ENCODE results near the gene KCNC1. TPM values are rescaled to one million over a fixed set of nuclear protein-coding genes. Genes with fewer than 3 reads are reported as not detected.

The KCNC1 gene
- total and polyA plus RNA-seq, 4 experiments from 2014 or later, result 0.23 TPM; not detected in 3

DNA sequence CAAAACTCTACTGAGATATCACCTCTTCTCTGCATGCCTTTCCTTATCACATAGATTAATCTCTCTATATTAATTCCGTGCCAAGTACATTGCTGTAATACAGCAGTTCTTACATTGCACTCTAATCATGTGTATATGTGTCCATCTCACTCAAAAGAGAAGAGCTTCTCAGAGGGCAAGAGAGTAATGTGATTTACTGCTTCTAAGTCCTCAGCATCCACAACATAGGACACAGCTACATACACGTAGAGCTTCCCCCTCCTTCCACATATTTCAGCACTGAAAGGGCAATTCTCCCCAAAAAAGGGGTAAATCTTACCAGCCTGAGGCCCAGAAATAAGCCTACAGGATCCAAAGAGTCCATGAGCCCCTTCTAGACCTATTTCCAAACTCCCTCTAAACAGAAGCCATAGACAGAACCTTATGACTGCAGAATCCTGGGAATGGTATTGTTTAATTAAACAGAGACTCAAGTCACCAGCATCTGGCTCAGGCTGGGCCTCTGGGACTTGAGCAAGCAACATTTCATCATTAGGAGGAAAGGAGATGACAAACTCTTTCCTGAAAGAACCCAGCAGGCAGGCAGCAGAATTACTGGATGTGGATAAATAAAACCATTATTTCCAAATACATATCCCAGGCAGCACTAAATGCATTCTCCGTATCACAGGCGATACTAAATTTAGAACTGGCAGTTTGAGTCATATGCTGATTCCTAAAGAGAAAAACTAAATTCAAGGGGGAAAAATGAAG lies 87.2 kb downstream of the KCNC1 start:
- ChIA-PET POLR2A (ENCODE audit: partially characterized antibody) (no interaction called here), CTCF (ENCODE audit: partially characterized antibody) (no interaction called here)
- no peak for DNase-seq
- H3K36me3 Mint-ChIP-seq, result peaks cover under 1 to 1% of the 10 kb centered on the region in 2 donors
- no peak overlapping the region for H3K27ac Mint-ChIP-seq
- Histone ChIP-seq H3K27ac (ENCODE audit: low read depth, low read length) (no peak overlapping the region), H3K4me3 (ENCODE audit: low read length in 2 of 2) (no peak overlapping the region), H3K36me3 (ENCODE audit: insufficient read depth, low read length) (no peaks in the 10 kb centered on the region), H3K27me3 (ENCODE audit: insufficient read depth, low read length) (no peaks in the 10 kb centered on the region), H3K4me1 (ENCODE audit: insufficient read depth, low read length) (no peaks in the 10 kb centered on the region), H3K9me3 (ENCODE audit: control insufficient read depth in 1 of 2, low read length in 2 of 2) (no peaks in the 10 kb centered on the region)
- H3K27me3 Mint-ChIP-seq, result no peaks in the 10 kb centered on the region
- intact Hi-C loops (cut with micrococcal nuclease), result no loop called here
- H3K9me3 Mint-ChIP-seq, result no peaks in the 10 kb centered on the region
- H3K4me1 Mint-ChIP-seq, result peaks cover 0 to 2% (median 0%) of the 10 kb centered on the region in 4 donors
- H3K4me3 Mint-ChIP-seq, result no peak overlapping the region

DNA sequence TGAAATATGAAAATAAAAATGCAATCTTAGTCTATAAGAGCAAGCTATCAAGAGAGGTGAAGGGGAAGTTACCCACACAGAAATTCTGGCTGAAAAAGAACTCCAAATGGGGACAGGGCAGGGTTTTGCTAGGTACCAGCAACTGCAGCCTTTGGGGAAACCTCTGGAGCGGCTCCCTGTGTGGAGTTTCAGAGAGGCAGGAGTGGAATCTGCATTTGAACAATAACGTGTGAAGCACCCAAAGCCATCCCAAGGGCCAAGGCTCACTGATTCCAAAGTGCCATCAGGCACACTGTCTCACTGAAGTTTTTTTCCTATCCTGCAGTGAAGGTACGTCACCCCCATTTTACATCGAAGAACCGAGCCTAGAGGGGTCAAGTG lies 87.8 kb downstream of the KCNC1 start:
- Histone ChIP-seq H3K9me3 (ENCODE audit: control insufficient read depth in 1 of 2, low read length in 2 of 2) (no peaks in the 10 kb centered on the region), H3K4me3 (ENCODE audit: low read length in 2 of 2) (no peak overlapping the region), H3K36me3 (ENCODE audit: insufficient read depth, low read length) (no peaks in the 10 kb centered on the region), H3K27ac (ENCODE audit: low read depth, low read length) (no peak overlapping the region), H3K27me3 (ENCODE audit: insufficient read depth, low read length) (no peaks in the 10 kb centered on the region), H3K4me1 (ENCODE audit: insufficient read depth, low read length) (no peaks in the 10 kb centered on the region)
- Mint-ChIP-seq H3K27ac (no peak overlapping the region), H3K27me3 (no peaks in the 10 kb centered on the region), H3K4me1 (peaks cover 0 to 2% (median 0%) of the 10 kb centered on the region in 4 donors), H3K4me3 (no peak overlapping the region), H3K36me3 (peaks cover 4 to 6% of the 10 kb centered on the region in 2 donors), H3K9me3 (no peaks in the 10 kb centered on the region)
- ChIA-PET POLR2A (ENCODE audit: partially characterized antibody) (no interaction called here), CTCF (ENCODE audit: partially characterized antibody) (no interaction called here)
- intact Hi-C loops (cut with micrococcal nuclease), result no loop called here
- no peak for DNase-seq

DNA sequence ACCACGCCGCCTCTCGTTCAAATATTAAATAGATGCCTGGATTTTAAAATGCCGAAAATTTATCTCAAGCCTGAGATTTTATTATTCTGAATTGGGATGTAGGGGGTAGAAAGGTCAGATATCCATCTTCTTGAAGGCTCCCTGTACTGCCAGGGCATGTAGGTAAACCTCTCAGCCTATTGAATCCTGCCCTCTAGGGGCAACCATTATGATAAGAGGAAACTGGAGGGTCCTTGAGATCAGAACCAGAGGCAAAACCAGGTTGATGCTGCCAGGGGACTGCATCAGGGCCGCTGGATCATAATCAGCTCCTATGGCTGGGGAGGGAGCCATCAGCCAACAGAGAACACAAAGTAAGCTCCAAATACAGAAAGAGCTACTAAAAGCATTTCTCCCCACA lies 92.4 kb downstream of the KCNC1 start:
- no peaks in the 10 kb centered on the region for H3K9me3 Mint-ChIP-seq
- H3K27ac ChIP-seq (ENCODE audit: low read depth, low read length), result no peak overlapping the region
- no peaks in the 10 kb centered on the region for H3K9me3 ChIP-seq (ENCODE audit: control insufficient read depth in 1 of 2, low read length in 2 of 2)
- H3K36me3 ChIP-seq (ENCODE audit: insufficient read depth, low read length), result no peaks in the 10 kb centered on the region
- H3K4me3 Mint-ChIP-seq, result no peak overlapping the region
- no peaks in the 10 kb centered on the region for H3K4me1 ChIP-seq (ENCODE audit: insufficient read depth, low read length)
- no peak overlapping the region for H3K27ac Mint-ChIP-seq
- no peak overlapping the region for H3K4me3 ChIP-seq (ENCODE audit: low read length in 2 of 2)
- POLR2A ChIA-PET (ENCODE audit: partially characterized antibody), result no interaction called here
- CTCF ChIA-PET (ENCODE audit: partially characterized antibody), result interaction anchor here (1.5 kb wide), 1 partner anchor 10 kb away, joined by 3 read pairs; no protein-coding TSS in a partner anchor
- H3K36me3 Mint-ChIP-seq, result peaks cover 13 to 29% of the 10 kb centered on the region in 2 donors
- H3K27me3 Mint-ChIP-seq, result no peaks in the 10 kb centered on the region
- intact Hi-C loops (cut with micrococcal nuclease), result no loop called here
- H3K27me3 ChIP-seq (ENCODE audit: insufficient read depth, low read length), result no peaks in the 10 kb centered on the region
- no peak for DNase-seq
- peaks cover 0 to 5% (median 0%) of the 10 kb centered on the region in 4 donors for H3K4me1 Mint-ChIP-seq

DNA sequence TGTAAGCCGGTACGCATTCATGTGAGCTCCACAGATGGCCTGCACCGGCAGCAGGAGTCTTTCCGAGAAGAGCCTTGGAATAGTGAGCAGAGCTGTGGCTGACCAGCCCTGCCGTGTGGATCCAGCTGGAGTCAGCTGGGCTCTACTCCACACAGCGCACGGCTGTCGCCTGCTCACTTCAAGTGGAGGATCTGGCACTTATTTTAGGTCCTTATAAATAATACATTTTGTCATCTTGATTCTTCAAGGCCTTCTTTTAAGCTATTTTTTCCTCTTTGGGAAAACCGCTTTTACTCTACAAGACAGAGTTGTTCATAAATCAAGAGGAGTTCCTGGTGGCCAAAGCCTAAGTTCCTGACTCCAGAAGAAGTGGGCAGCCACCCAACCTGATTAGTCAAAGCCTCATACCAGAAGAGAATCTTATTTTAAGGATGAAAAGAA lies 93.8 kb downstream of the KCNC1 start:
- H3K9me3 ChIP-seq (ENCODE audit: control insufficient read depth in 1 of 2, low read length in 2 of 2), result no peaks in the 10 kb centered on the region
- H3K4me1 ChIP-seq (ENCODE audit: insufficient read depth, low read length), result no peaks in the 10 kb centered on the region
- Mint-ChIP-seq H3K36me3 (peaks cover 13 to 37% of the 10 kb centered on the region in 2 donors), H3K4me1 (peaks cover 0 to 5% (median 0%) of the 10 kb centered on the region in 4 donors), H3K9me3 (no peaks in the 10 kb centered on the region), H3K27ac (no peak overlapping the region), H3K4me3 (no peak overlapping the region), H3K27me3 (no peaks in the 10 kb centered on the region)
- H3K27ac ChIP-seq (ENCODE audit: low read depth, low read length), result no peak overlapping the region
- H3K27me3 ChIP-seq (ENCODE audit: insufficient read depth, low read length), result no peaks in the 10 kb centered on the region
- no peaks in the 10 kb centered on the region for H3K36me3 ChIP-seq (ENCODE audit: insufficient read depth, low read length)
- no peak for DNase-seq
- ChIA-PET CTCF (ENCODE audit: partially characterized antibody) (interaction anchor here (0.7 kb wide), 1 partner anchor 37 kb away, joined by 3 read pairs; no protein-coding TSS in a partner anchor), POLR2A (ENCODE audit: partially characterized antibody) (no interaction called here)
- H3K4me3 ChIP-seq (ENCODE audit: low read length in 2 of 2), result no peak overlapping the region
- intact Hi-C loops (cut with micrococcal nuclease), result no loop called here

DNA sequence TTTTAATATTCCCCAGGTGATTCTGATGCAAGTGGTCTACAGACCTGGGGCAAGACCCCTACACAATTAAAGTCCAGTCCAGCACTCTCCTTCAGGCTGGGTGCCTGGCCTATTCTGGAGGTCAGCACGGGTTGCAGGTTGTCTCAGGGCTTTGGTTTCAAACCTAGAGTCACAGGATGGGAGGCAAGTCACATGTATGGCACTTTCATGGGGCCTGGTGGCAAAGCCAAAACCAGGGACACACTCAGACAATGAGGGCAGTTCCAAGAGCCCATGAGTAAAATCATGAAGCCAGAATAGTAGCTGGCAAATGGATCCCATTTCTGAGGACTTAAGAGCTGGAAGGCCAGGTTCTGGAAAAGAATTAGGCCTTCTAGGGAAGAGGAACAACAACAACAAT lies 96.6 kb downstream of the KCNC1 start:
- DNase-seq, result no peak
- no peak overlapping the region for H3K4me3 ChIP-seq (ENCODE audit: low read length in 2 of 2)
- no peak overlapping the region for H3K27ac ChIP-seq (ENCODE audit: low read depth, low read length)
- ChIA-PET CTCF (ENCODE audit: partially characterized antibody) (no interaction called here), POLR2A (ENCODE audit: partially characterized antibody) (no interaction called here)
- H3K36me3 ChIP-seq (ENCODE audit: insufficient read depth, low read length), result no peaks in the 10 kb centered on the region
- Mint-ChIP-seq H3K36me3 (peaks cover 15 to 44% of the 10 kb centered on the region in 2 donors), H3K4me3 (no peak overlapping the region), H3K27me3 (no peaks in the 10 kb centered on the region), H3K9me3 (no peaks in the 10 kb centered on the region), H3K4me1 (peaks cover 0 to 5% (median 0%) of the 10 kb centered on the region in 4 donors), H3K27ac (no peak overlapping the region)
- intact Hi-C loops (cut with micrococcal nuclease), result no loop called here
- no peaks in the 10 kb centered on the region for H3K27me3 ChIP-seq (ENCODE audit: insufficient read depth, low read length)
- no peaks in the 10 kb centered on the region for H3K4me1 ChIP-seq (ENCODE audit: insufficient read depth, low read length)
- no peaks in the 10 kb centered on the region for H3K9me3 ChIP-seq (ENCODE audit: control insufficient read depth in 1 of 2, low read length in 2 of 2)

DNA sequence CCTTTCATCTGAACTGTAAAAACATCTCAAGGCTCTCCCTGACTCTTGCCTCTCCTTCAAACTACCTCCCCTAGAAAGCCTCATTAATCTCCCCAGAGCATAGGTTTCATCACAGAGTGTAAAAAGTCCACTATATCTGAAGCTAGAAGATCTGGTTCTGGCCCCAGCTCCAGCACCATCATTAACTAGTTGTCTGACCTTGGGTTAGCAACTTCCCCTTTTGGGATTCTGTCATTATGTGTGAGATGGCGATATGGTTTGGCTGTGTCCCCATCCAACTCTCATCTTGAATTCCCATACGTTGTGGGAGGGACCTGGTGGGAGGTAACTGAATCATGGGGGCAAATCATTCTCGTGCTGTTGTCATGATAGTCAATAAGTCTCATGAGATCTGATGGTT lies 97.3 kb downstream of the KCNC1 start:
- H3K9me3 ChIP-seq (ENCODE audit: control insufficient read depth in 1 of 2, low read length in 2 of 2), result no peaks in the 10 kb centered on the region
- Mint-ChIP-seq H3K27ac (no peak overlapping the region), H3K36me3 (peaks cover 14 to 46% of the 10 kb centered on the region in 2 donors), H3K9me3 (no peaks in the 10 kb centered on the region), H3K27me3 (no peaks in the 10 kb centered on the region), H3K4me1 (peaks cover 0 to 5% (median 0%) of the 10 kb centered on the region in 4 donors), H3K4me3 (no peak overlapping the region)
- no peaks in the 10 kb centered on the region for H3K36me3 ChIP-seq (ENCODE audit: insufficient read depth, low read length)
- H3K4me1 ChIP-seq (ENCODE audit: insufficient read depth, low read length), result no peaks in the 10 kb centered on the region
- DNase-seq, result no peak
- ChIA-PET POLR2A (ENCODE audit: partially characterized antibody) (no interaction called here), CTCF (ENCODE audit: partially characterized antibody) (no interaction called here)
- H3K4me3 ChIP-seq (ENCODE audit: low read length in 2 of 2), result no peak overlapping the region
- intact Hi-C loops (cut with micrococcal nuclease), result no loop called here
- H3K27me3 ChIP-seq (ENCODE audit: insufficient read depth, low read length), result no peaks in the 10 kb centered on the region
- H3K27ac ChIP-seq (ENCODE audit: low read depth, low read length), result no peak overlapping the region

Data from CD4-positive, alpha-beta memory T cell (primary cell).